ENCODE data around the gene MTG2.

DNA sequence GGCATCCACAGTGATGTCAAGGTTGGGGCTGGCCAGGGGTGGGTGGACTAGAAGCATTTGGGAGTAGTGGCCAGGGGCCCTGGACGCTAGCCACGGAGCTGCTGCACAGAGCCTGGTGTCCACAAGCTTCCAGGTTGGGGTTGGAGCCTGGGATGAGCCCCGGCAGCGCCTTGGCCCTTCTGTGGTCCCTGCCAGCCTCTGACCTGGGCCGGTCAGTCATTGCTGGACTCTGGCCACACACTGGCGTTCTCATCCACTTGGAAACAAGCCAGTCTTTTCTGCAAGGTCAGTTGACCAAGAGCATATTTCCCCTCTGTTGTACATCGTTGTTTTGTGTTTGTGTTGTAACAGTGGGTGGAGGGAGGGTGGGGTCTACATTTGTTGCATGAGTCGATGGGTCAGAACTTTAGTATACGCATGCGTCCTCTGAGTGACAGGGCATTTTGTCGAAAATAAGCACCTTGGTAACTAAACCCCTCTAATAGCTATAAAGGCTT is 48.0 kb upstream of the MTG2 start:
- TF ChIP-seq CTCF (IDR thresholded peaks at IDR 0.05; ENCODE audit: low read depth, low read length) (no peak), EZH2phosphoT487 (IDR thresholded peaks at IDR 0.05; ENCODE audit: low read depth) (no peak)
